ENCODE measurements around the gene ZNF764.

- TF ChIP-seq CTCF (conservative IDR thresholded peaks at IDR 0.05; ENCODE audit: low read length), result no peak
- TF ChIP-seq EZH2phosphoT487 (IDR thresholded peaks at IDR 0.05; ENCODE audit: borderline replicate concordance), result no peak
Observed at GRCh38 chr16:30555315-30556124, 2.7 kb downstream of the ZNF764 start.
